ENCODE results near the gene CCSER1.

Gene CCSER1

DNA sequence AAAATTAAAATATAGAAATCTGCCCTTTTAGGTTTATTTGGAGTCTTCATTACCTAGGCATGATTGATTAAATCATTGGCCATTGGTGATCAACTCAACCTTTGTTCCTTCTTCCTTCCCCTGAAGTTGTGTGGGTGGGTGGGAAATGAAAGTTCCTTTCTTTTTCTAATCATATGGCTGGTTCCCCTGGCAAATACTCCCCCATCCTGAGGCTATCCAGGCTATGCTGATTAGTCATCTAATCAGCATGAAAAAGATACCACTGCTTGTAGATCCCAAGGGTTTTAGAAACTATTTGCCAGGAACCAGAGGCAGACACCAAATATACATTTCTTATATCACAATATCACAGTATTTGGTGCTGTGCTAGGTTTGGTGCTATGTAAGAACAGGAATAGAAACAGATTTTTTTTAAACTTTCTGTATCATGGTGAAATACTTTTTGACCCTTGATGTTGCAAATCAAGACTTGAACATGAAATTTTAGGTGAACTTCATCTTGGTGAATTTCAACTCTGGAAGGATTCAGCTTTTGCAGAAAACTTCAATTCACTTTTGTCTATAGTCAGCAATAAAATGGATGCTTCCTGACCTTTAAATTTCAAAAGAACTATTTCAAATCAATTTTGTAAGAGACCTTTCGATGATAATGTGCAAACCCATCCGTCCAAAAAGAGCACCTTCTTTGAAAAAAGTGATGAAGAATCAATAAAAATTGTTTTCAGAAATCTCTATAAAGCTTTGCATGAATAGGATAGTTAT, 71.1 kb downstream of the CCSER1 start:
- Histone ChIP-seq H2AFZ (ENCODE audit: low read length) (no peak overlapping the region), H3F3A (ENCODE audit: low read depth) (no peaks in the 10 kb centered on the region), H3K9me3 (ENCODE audit: insufficient read depth, low read depth, low read length) (no peaks in the 10 kb centered on the region), H3K9me2 (replicated peaks; ENCODE audit: low read depth, low read length) (no peaks in the 10 kb centered on the region), H3K79me2 (ENCODE audit: insufficient read depth, low read length) (no peaks in the 10 kb centered on the region), H3K4me3 (ENCODE audit: low read length, poor library complexity, severe bottlenecking) (no peak overlapping the region), H3K27me3 (ENCODE audit: insufficient read depth, low read length, poor library complexity, severe bottlenecking) (no peaks in the 10 kb centered on the region), H3K9ac (ENCODE audit: low read depth, low read length, poor library complexity, severe bottlenecking) (no peak overlapping the region), H3K4me1 (ENCODE audit: insufficient read depth, low read length, poor library complexity, severe bottlenecking) (no peaks in the 10 kb centered on the region), H4K20me1 (ENCODE audit: insufficient read depth, low read length, poor library complexity, severe bottlenecking) (no peaks in the 10 kb centered on the region), H3K36me3 (ENCODE audit: insufficient read depth, low read length) (no peaks in the 10 kb centered on the region), H3K4me2 (ENCODE audit: low read depth, low read length, poor library complexity, severe bottlenecking) (no peak overlapping the region)
- no peak for TF ChIP-seq EZH2phosphoT487 (IDR thresholded peaks at IDR 0.05; ENCODE audit: borderline replicate concordance)
- TF ChIP-seq, protein P1, sequence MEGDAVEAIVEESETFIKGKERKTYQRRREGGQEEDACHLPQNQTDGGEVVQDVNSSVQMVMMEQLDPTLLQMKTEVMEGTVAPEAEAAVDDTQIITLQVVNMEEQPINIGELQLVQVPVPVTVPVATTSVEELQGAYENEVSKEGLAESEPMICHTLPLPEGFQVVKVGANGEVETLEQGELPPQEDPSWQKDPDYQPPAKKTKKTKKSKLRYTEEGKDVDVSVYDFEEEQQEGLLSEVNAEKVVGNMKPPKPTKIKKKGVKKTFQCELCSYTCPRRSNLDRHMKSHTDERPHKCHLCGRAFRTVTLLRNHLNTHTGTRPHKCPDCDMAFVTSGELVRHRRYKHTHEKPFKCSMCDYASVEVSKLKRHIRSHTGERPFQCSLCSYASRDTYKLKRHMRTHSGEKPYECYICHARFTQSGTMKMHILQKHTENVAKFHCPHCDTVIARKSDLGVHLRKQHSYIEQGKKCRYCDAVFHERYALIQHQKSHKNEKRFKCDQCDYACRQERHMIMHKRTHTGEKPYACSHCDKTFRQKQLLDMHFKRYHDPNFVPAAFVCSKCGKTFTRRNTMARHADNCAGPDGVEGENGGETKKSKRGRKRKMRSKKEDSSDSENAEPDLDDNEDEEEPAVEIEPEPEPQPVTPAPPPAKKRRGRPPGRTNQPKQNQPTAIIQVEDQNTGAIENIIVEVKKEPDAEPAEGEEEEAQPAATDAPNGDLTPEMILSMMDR (conservative IDR thresholded peaks at IDR 0.05; ENCODE audit: low read length) = no peak

DNA sequence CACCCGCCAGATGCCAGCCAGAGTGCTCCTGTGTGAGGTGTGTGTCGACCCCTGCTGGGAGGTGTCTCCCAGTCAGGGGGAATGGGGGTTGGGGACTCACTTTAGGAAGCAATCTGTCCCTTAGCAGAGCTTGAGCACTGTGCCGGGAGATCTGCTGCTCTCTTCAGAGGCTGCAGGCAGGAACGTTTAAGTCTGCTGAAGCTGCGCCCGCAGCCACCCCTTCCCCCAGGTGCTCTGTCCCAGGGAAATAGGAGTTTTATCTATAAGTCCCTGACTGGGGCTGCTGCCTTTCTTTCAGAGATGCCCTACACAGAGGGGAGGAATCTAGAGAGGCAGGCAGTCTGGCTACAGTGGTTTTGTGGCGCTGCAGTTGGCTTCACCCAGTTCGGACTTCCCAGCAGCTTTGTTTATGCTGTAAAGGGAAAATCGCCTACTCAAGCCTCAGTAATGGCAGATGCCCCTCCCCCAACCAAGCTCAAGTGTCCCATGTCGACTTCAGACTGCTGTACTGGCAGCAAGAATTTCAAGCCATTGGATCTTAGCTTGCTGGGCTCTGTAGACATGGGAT, 80.8 kb downstream of the CCSER1 start:
- H2AFZ ChIP-seq (ENCODE audit: low read length) = no peak overlapping the region
- no peaks in the 10 kb centered on the region for H3K27me3 ChIP-seq (ENCODE audit: insufficient read depth, low read length, poor library complexity, severe bottlenecking)
- H3K9ac ChIP-seq (ENCODE audit: low read depth, low read length, poor library complexity, severe bottlenecking) = no peak overlapping the region
- no peaks in the 10 kb centered on the region for H3F3A ChIP-seq (ENCODE audit: low read depth)
- H3K4me1 ChIP-seq (ENCODE audit: insufficient read depth, low read length, poor library complexity, severe bottlenecking) = no peaks in the 10 kb centered on the region
- no peaks in the 10 kb centered on the region for H3K36me3 ChIP-seq (ENCODE audit: insufficient read depth, low read length)
- no peaks in the 10 kb centered on the region for H4K20me1 ChIP-seq (ENCODE audit: insufficient read depth, low read length, poor library complexity, severe bottlenecking)
- H3K9me3 ChIP-seq (ENCODE audit: insufficient read depth, low read depth, low read length) = no peaks in the 10 kb centered on the region
- no peak overlapping the region for H3K4me2 ChIP-seq (ENCODE audit: low read depth, low read length, poor library complexity, severe bottlenecking)
- no peaks in the 10 kb centered on the region for H3K79me2 ChIP-seq (ENCODE audit: insufficient read depth, low read length)
- no peaks in the 10 kb centered on the region for H3K9me2 ChIP-seq (replicated peaks; ENCODE audit: low read depth, low read length)
- TF ChIP-seq, protein P1 (conservative IDR thresholded peaks at IDR 0.05; ENCODE audit: low read length) = no peak
- TF ChIP-seq EZH2phosphoT487 (IDR thresholded peaks at IDR 0.05; ENCODE audit: borderline replicate concordance) = no peak
- no peak overlapping the region for H3K4me3 ChIP-seq (ENCODE audit: low read length, poor library complexity, severe bottlenecking)

DNA sequence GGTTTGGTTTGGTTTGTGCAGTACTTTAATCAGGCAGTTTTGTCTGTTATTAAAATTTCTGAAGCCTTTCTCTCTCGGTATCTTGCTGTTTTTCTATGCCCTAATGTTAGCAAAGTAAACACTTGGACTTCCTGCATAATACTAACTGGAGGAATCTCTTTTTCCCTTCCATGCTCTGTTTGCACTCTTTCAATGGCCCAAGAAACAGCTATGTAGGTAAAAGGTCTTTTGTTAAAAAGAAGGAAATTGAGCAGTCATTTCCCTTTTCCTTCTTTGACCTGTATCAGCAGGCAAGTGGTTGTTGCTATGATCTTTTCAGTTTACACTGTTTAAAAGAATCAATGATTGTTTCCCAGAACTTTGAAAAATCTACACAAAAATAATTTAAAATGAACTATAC, 82.7 kb downstream of the CCSER1 start:
- H3K79me2 ChIP-seq (ENCODE audit: insufficient read depth, low read length) = no peaks in the 10 kb centered on the region
- no peak overlapping the region for H2AFZ ChIP-seq (ENCODE audit: low read length)
- no peaks in the 10 kb centered on the region for H3K36me3 ChIP-seq (ENCODE audit: insufficient read depth, low read length)
- H3K9me3 ChIP-seq (ENCODE audit: insufficient read depth, low read depth, low read length) = no peaks in the 10 kb centered on the region
- H3K9ac ChIP-seq (ENCODE audit: low read depth, low read length, poor library complexity, severe bottlenecking) = no peak overlapping the region
- no peaks in the 10 kb centered on the region for H3K27me3 ChIP-seq (ENCODE audit: insufficient read depth, low read length, poor library complexity, severe bottlenecking)
- no peak overlapping the region for H3K4me2 ChIP-seq (ENCODE audit: low read depth, low read length, poor library complexity, severe bottlenecking)
- no peaks in the 10 kb centered on the region for H3K9me2 ChIP-seq (replicated peaks; ENCODE audit: low read depth, low read length)
- H3K4me3 ChIP-seq (ENCODE audit: low read length, poor library complexity, severe bottlenecking) = no peak overlapping the region
- no peak for TF ChIP-seq EZH2phosphoT487 (IDR thresholded peaks at IDR 0.05; ENCODE audit: borderline replicate concordance)
- TF ChIP-seq, protein P1 (conservative IDR thresholded peaks at IDR 0.05; ENCODE audit: low read length) = no peak
- no peaks in the 10 kb centered on the region for H3F3A ChIP-seq (ENCODE audit: low read depth)
- no peaks in the 10 kb centered on the region for H4K20me1 ChIP-seq (ENCODE audit: insufficient read depth, low read length, poor library complexity, severe bottlenecking)
- no peaks in the 10 kb centered on the region for H3K4me1 ChIP-seq (ENCODE audit: insufficient read depth, low read length, poor library complexity, severe bottlenecking)

Data from Loucy (cell line).